ENCODE results near the gene ZC3HAV1L. TPM values are rescaled to one million over a fixed set of nuclear protein-coding genes. Genes with fewer than 3 reads are reported as not detected.

Gene ZC3HAV1L
- total and polyA plus RNA-seq, 2 of the 13 experiments (the other 11 are each of a cell fraction or from before 2014, with no cell fraction given), result 8.4 to 11.1 TPM

DNA sequence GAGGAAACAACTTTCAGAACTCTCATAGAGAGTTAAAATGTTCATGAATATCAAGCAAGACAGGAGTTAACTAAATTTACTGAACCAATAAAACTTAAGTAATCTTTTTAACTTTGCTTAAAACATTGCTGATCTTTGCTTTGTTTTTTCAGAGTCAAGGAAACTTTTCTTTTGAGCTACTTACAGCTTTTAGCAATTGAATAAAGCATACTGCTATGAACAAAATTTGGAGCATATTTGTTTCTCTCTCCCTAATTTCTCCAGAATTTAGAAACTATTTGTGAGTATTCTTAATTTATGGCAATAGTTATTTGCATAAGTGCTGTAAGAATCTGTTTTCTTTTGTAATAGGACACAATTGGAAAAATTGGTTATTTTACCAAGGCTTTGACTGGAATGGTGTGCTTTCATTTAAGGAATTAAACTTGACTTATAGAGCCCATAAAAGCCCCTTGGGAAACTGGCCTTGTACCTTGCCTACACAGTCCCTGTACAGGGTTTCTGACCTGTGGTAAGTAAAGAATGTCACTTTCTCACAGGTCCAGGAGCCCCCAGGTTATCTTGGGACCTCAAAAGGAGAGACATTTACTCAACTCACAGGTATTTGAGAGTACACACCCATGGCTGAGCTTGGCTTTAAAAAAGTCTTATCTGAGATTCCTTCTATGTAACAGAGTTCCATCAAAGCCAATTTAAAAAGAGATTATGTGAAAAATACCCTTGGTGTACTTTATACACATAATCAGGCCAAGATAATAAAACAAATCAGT is 31.3 kb downstream of the ZC3HAV1L start:
- H3K9me3 ChIP-seq (ENCODE audit: low read length), result peaks cover 7% of the 10 kb centered on the region; the same call in 1 of the 2 replicates
- in situ Hi-C loops (cut with HindIII; ENCODE audit: extremely low pct_ligation_motif_present, low pct_unique_long_range_greater_than_20kb), result no loop called here
- intact Hi-C loops (cut with micrococcal nuclease; ENCODE audit: unreplicated experiment), result no loop called here
- TF ChIP-seq KDM6A (CRISPR knock-in tag; IDR thresholded peaks at IDR 0.05; ENCODE audit: low read depth) (no peak), BCL6 (CRISPR knock-in tag; IDR thresholded peaks at IDR 0.05) (no peak), ZSCAN20 (CRISPR knock-in tag; IDR thresholded peaks at IDR 0.05; ENCODE audit: borderline replicate concordance) (no peak), ZNF263 (CRISPR knock-in tag; IDR thresholded peaks at IDR 0.05) (no peak), CEBPG (CRISPR knock-in tag; IDR thresholded peaks at IDR 0.05) (no peak)
- TF ChIP-seq, protein P1, sequence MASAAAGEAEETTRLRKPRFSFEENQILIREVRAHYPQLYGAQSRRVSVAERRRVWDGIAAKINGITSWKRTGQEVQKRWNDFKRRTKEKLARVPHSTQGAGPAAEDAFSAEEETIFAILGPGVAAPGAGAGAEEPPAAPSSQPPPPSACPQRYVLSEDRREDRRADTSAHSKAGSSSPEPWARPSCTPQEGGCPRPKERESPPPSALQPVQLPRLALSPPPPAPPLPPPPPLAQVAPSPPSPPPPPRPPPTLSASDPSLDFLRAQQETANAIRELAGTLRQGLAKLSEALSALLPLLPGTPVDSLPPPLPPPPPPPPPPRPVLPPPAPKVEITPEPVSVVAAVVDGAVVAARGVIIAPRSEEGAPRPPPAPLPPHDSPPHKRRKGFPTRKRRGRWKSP (CRISPR knock-in tag; IDR thresholded peaks at IDR 0.05), result no peak
- TF ChIP-seq, protein P2, sequence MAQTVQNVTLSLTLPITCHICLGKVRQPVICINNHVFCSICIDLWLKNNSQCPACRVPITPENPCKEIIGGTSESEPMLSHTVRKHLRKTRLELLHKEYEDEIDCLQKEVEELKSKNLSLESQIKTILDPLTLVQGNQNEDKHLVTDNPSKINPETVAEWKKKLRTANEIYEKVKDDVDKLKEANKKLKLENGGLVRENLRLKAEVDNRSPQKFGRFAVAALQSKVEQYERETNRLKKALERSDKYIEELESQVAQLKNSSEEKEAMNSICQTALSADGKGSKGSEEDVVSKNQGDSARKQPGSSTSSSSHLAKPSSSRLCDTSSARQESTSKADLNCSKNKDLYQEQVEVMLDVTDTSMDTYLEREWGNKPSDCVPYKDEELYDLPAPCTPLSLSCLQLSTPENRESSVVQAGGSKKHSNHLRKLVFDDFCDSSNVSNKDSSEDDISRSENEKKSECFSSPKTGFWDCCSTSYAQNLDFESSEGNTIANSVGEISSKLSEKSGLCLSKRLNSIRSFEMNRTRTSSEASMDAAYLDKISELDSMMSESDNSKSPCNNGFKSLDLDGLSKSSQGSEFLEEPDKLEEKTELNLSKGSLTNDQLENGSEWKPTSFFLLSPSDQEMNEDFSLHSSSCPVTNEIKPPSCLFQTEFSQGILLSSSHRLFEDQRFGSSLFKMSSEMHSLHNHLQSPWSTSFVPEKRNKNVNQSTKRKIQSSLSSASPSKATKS (CRISPR knock-in tag; IDR thresholded peaks at IDR 0.05), result no peak
- TF ChIP-seq, protein P3, sequence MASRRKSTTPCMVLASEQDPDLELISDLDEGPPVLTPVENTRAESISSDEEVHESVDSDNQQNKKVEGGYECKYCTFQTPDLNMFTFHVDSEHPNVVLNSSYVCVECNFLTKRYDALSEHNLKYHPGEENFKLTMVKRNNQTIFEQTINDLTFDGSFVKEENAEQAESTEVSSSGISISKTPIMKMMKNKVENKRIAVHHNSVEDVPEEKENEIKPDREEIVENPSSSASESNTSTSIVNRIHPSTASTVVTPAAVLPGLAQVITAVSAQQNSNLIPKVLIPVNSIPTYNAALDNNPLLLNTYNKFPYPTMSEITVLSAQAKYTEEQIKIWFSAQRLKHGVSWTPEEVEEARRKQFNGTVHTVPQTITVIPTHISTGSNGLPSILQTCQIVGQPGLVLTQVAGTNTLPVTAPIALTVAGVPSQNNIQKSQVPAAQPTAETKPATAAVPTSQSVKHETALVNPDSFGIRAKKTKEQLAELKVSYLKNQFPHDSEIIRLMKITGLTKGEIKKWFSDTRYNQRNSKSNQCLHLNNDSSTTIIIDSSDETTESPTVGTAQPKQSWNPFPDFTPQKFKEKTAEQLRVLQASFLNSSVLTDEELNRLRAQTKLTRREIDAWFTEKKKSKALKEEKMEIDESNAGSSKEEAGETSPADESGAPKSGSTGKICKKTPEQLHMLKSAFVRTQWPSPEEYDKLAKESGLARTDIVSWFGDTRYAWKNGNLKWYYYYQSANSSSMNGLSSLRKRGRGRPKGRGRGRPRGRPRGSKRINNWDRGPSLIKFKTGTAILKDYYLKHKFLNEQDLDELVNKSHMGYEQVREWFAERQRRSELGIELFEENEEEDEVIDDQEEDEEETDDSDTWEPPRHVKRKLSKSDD (CRISPR knock-in tag; IDR thresholded peaks at IDR 0.05; ENCODE audit: low read depth), result no peak
- H3K4me2 ChIP-seq (ENCODE audit: low read depth, low read length), result no peak overlapping the region
- no peaks in the 10 kb centered on the region for H3K36me3 ChIP-seq (replicated peaks in 1 of 2; ENCODE audit: control insufficient read depth in 1 of 2, insufficient read depth in 2 of 2, low read length in 2 of 2)
- H4K20me1 ChIP-seq (ENCODE audit: insufficient read depth, low read length), result no peaks in the 10 kb centered on the region
- no peak overlapping the region for H3K4me3 ChIP-seq (replicated peaks in 1 of 3; ENCODE audit: insufficient read depth in 1 of 3, low read depth in 2 of 3, low read length in 3 of 3)
- ChIA-PET CTCF (ENCODE audit: low intra/inter-chr PET ratio, low total read pairs) (no interaction called here), POLR2A (no interaction called here)
- no peak for FAIRE-seq
- ATAC-seq, result no peak
- H3K79me2 ChIP-seq (ENCODE audit: insufficient read depth, low read length), result no peaks in the 10 kb centered on the region
- no peak overlapping the region for H2AFZ ChIP-seq (ENCODE audit: low read length)
- no peak for DNase-seq (ENCODE audit: low spot score)
- no TSS peak for BruUV-seq (replicated peaks)
- H3K9ac ChIP-seq (ENCODE audit: insufficient read depth, low read depth, low read length), result no peak overlapping the region
- H3K27ac ChIP-seq (ENCODE audit: extremely low read length, insufficient read depth, low read length), result no peak overlapping the region
- H3K4me1 ChIP-seq (ENCODE audit: insufficient read depth, low read length), result no peaks in the 10 kb centered on the region
- peaks cover 0 to 8% of the 10 kb centered on the region in 2 experiments; a peak in 2 of 5 replicates for H3K27me3 ChIP-seq (ENCODE audit: control insufficient read depth in 1 of 2, insufficient read depth in 2 of 2, low read length in 2 of 2)

Measured in HepG2 (cell line).